ENCODE results near the gene C11orf71.

Gene C11orf71

GRCh38 chr11:114400915-114401223 lies 558 bp upstream of the C11orf71 start:
- peaks cover 9 to 11% of the 10 kb centered on the region in 2 donors for H3K4me1 ChIP-seq (ENCODE audit: control insufficient read depth in 2 of 2, insufficient read depth in 2 of 2, low read length in 2 of 2)
- no peaks in the 10 kb centered on the region for H3K9me3 ChIP-seq (ENCODE audit: control insufficient read depth in 2 of 2, low read length in 2 of 2)
- H3K27ac ChIP-seq (ENCODE audit: low read depth in 2 of 2, low read length in 2 of 2): peak overlapping the region; percentile 97 to 99
- H3K27me3 ChIP-seq (ENCODE audit: control insufficient read depth in 2 of 2, insufficient read depth in 2 of 2, low read length in 2 of 2): no peaks in the 10 kb centered on the region
- H3K9ac ChIP-seq (ENCODE audit: low read depth in 1 of 2, low read length in 2 of 2): peak overlapping the region; percentile 100
- peak overlapping the region; percentile 74 to 100 for H3K4me3 ChIP-seq (ENCODE audit: low read length in 2 of 2)
- peaks cover 9 to 12% of the 10 kb centered on the region in 2 donors for H3K36me3 ChIP-seq (ENCODE audit: control insufficient read depth in 2 of 2, insufficient read depth in 2 of 2, low read length in 2 of 2)

DNA sequence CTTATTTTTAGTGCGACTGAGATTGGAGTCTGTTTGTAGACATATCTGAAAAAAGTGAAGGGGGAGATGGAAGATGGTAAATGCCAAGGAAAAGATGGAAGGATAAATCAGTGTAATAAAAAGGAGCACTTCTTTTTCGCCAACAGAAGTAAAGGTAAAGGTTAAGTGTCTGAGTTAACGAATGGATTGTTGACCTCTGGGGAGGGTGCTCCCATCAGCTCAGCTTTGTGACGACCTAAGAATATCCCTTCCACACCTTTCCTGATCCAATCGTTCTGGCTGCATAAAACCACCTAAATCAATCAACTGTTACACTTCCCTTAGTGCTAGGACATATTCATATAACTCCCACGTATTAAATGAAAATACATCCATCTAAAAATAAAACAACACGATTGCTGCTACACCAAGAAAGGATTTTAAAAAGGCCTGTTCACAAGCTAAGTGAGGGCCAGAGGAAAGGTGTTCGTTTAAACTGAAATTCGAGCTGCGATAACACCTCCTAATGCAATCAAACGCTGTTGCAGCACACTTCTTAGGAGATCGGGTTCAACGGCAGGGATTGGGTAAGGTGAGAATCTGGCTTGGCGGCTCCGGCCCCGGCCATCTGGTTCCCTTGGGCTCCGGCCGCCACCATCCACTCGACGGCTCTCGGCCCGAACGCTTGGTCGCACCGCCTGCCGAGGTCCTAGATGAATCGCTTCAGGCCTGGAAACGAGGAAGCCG lies 658 bp downstream of the C11orf71 start:
- Histone ChIP-seq H3K27ac (ENCODE audit: low read depth in 2 of 2, low read length in 2 of 2) (peak overlapping the region; percentile 97 to 99), H3K36me3 (ENCODE audit: control insufficient read depth in 2 of 2, insufficient read depth in 2 of 2, low read length in 2 of 2) (peaks cover 2 to 3% of the 10 kb centered on the region in 2 donors), H3K9ac (ENCODE audit: low read depth in 1 of 2, low read length in 2 of 2) (peak overlapping the region; percentile 100), H3K4me1 (ENCODE audit: control insufficient read depth in 2 of 2, insufficient read depth in 2 of 2, low read length in 2 of 2) (peaks cover 17 to 18% of the 10 kb centered on the region in 2 donors), H3K27me3 (ENCODE audit: control insufficient read depth in 2 of 2, insufficient read depth in 2 of 2, low read length in 2 of 2) (no peaks in the 10 kb centered on the region), H3K9me3 (ENCODE audit: control insufficient read depth in 2 of 2, low read length in 2 of 2) (no peaks in the 10 kb centered on the region), H3K4me3 (ENCODE audit: low read length in 2 of 2) (peak overlapping the region; percentile 74 to 100)

DNA sequence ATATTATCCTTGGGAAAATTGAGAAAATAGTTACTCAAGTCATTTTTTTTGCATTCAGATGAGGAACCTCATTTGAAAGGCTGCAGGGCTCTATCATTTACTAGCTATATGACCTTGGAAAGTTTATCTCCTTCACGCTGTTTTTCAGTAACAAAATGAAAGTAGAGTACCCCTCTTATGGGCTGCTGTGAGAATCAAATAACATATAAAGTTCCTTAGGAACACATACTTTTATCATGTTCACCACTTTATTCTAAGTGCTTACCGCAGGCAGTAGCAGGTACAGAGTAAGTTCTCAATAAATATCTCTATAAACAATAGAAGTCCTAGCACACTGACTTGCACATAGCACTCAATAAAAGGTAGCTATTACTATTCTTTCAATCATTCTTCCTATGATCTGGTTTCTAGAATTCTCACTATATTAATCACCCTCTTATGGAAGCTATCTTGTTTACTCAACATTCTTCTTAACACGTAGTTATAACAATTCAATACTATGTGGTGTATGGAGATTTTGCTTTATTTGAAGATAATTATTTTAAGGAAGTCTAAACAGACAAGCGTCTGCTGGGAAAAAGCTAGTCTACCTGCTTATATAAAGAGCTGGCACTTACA lies 1.9 kb downstream of the C11orf71 start:
- Histone ChIP-seq H3K9me3 (ENCODE audit: control insufficient read depth in 2 of 2, low read length in 2 of 2) (no peaks in the 10 kb centered on the region), H3K4me1 (ENCODE audit: control insufficient read depth in 2 of 2, insufficient read depth in 2 of 2, low read length in 2 of 2) (peaks cover 17 to 18% of the 10 kb centered on the region in 2 donors), H3K9ac (ENCODE audit: low read depth in 1 of 2, low read length in 2 of 2) (peak overlapping the region in 1 of 2 donors; percentile 100), H3K4me3 (ENCODE audit: low read length in 2 of 2) (peak overlapping the region in 1 of 2 donors; percentile 100), H3K27ac (ENCODE audit: low read depth in 2 of 2, low read length in 2 of 2) (no peak overlapping the region), H3K36me3 (ENCODE audit: control insufficient read depth in 2 of 2, insufficient read depth in 2 of 2, low read length in 2 of 2) (peaks cover 0 to 2% of the 10 kb centered on the region in 2 donors), H3K27me3 (ENCODE audit: control insufficient read depth in 2 of 2, insufficient read depth in 2 of 2, low read length in 2 of 2) (no peaks in the 10 kb centered on the region)

GRCh38 chr11:114397349-114397982 lies 2.8 kb downstream of the C11orf71 start:
- H3K4me3 ChIP-seq (ENCODE audit: low read length in 2 of 2): no peak overlapping the region
- H3K9me3 ChIP-seq (ENCODE audit: control insufficient read depth in 2 of 2, low read length in 2 of 2): no peaks in the 10 kb centered on the region
- no peaks in the 10 kb centered on the region for H3K36me3 ChIP-seq (ENCODE audit: control insufficient read depth in 2 of 2, insufficient read depth in 2 of 2, low read length in 2 of 2)
- no peak overlapping the region for H3K9ac ChIP-seq (ENCODE audit: low read depth in 1 of 2, low read length in 2 of 2)
- H3K27ac ChIP-seq (ENCODE audit: low read depth in 2 of 2, low read length in 2 of 2): no peak overlapping the region
- H3K27me3 ChIP-seq (ENCODE audit: control insufficient read depth in 2 of 2, insufficient read depth in 2 of 2, low read length in 2 of 2): no peaks in the 10 kb centered on the region
- peaks cover 15 to 22% of the 10 kb centered on the region in 2 donors for H3K4me1 ChIP-seq (ENCODE audit: control insufficient read depth in 2 of 2, insufficient read depth in 2 of 2, low read length in 2 of 2)

DNA sequence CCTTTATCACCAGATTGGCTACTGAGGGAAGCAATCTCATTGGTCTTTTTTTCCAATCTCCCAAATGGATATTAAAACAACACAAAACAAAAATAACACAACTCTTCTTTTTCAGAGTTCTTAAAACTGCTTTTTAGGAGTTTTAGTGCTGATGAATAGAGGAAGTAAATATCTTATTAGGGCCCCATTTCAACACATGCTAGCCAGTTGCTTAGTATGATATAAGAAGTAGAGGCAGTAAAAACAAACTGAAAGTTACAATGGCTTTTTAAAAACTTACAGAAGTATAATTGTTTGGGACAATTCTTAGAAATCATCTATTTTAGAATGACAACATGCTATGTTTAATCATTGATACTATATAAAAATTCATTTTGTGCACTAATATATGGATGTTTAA lies 3.4 kb downstream of the C11orf71 start:
- Histone ChIP-seq H3K36me3 (ENCODE audit: control insufficient read depth in 2 of 2, insufficient read depth in 2 of 2, low read length in 2 of 2) (no peaks in the 10 kb centered on the region), H3K4me1 (ENCODE audit: control insufficient read depth in 2 of 2, insufficient read depth in 2 of 2, low read length in 2 of 2) (peaks cover 15 to 23% of the 10 kb centered on the region in 2 donors), H3K27ac (ENCODE audit: low read depth in 2 of 2, low read length in 2 of 2) (no peak overlapping the region), H3K27me3 (ENCODE audit: control insufficient read depth in 2 of 2, insufficient read depth in 2 of 2, low read length in 2 of 2) (no peaks in the 10 kb centered on the region), H3K9me3 (ENCODE audit: control insufficient read depth in 2 of 2, low read length in 2 of 2) (no peaks in the 10 kb centered on the region), H3K9ac (ENCODE audit: low read depth in 1 of 2, low read length in 2 of 2) (no peak overlapping the region), H3K4me3 (ENCODE audit: low read length in 2 of 2) (no peak overlapping the region)

DNA sequence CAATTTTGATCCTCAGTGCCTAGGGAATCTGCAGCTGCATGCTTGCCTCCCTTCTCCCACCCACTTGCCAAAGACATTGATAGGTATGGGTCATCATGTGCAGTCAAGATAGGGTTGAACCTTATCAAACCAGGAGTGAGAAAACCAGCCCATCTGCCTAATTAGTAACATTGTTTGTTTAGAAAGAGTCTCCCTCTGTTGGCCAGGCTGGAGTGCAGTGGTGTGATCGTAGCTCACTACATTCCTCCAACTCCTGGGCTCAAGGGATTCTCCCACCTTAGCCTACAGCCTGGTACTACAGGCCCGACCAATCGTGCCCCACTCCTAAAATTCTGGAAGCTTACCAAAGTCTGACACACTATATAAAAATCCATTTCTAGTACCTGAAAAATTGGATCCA lies 4.6 kb downstream of the C11orf71 start:
- Histone ChIP-seq H3K4me1 (ENCODE audit: control insufficient read depth in 2 of 2, insufficient read depth in 2 of 2, low read length in 2 of 2) (peaks cover 15 to 23% of the 10 kb centered on the region in 2 donors), H3K27ac (ENCODE audit: low read depth in 2 of 2, low read length in 2 of 2) (no peak overlapping the region), H3K9me3 (ENCODE audit: control insufficient read depth in 2 of 2, low read length in 2 of 2) (no peaks in the 10 kb centered on the region), H3K9ac (ENCODE audit: low read depth in 1 of 2, low read length in 2 of 2) (no peak overlapping the region), H3K4me3 (ENCODE audit: low read length in 2 of 2) (no peak overlapping the region), H3K36me3 (ENCODE audit: control insufficient read depth in 2 of 2, insufficient read depth in 2 of 2, low read length in 2 of 2) (no peaks in the 10 kb centered on the region), H3K27me3 (ENCODE audit: control insufficient read depth in 2 of 2, insufficient read depth in 2 of 2, low read length in 2 of 2) (no peaks in the 10 kb centered on the region)

DNA sequence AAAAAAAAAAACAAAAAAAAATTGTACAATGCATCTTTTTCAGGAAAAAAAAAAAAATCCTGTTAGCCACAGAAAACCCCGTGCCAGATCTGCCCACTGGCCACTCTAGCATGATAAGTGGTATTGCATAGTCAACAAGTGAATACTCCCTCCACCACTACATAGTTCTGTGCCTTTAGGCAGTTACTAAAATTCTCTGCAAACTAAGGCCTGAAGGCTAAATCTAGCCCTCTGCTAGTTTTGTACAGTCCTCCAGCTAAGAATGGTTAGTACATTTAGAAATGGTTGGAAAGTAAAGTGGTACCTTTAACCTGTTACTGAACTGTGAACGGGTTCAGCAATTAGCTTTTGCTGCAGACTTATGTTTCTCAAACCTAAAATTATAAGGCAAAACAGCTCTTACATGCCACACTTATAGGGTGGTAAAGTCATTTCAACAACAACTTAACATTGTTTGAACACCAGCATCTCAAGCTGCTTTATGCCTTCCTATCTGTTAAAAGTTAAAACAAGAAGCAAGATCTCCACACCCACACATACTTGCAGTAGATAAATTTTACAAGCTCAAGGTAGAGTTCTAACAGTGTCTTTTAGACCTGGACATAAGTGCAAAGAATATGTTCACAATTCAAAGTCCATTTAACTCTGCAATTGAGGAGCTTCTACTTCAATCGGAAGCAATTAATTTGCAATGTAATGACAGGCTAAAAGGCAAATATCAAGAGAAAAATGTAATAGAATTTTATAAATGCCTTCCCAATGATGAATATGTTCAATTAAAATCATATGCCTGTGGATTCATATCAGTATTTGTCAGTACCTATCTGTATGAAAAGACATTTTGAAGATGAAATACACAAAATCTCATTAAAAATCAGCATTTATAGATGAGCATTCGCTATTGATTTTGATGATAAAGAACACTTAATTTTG lies 7.3 kb downstream of the C11orf71 start:
- Histone ChIP-seq H3K4me3 (ENCODE audit: low read length in 2 of 2) (no peak overlapping the region), H3K9ac (ENCODE audit: low read depth in 1 of 2, low read length in 2 of 2) (no peak overlapping the region), H3K9me3 (ENCODE audit: control insufficient read depth in 2 of 2, low read length in 2 of 2) (no peaks in the 10 kb centered on the region), H3K36me3 (ENCODE audit: control insufficient read depth in 2 of 2, insufficient read depth in 2 of 2, low read length in 2 of 2) (no peaks in the 10 kb centered on the region), H3K4me1 (ENCODE audit: control insufficient read depth in 2 of 2, insufficient read depth in 2 of 2, low read length in 2 of 2) (peaks cover 10 to 16% of the 10 kb centered on the region in 2 donors), H3K27ac (ENCODE audit: low read depth in 2 of 2, low read length in 2 of 2) (no peak overlapping the region), H3K27me3 (ENCODE audit: control insufficient read depth in 2 of 2, insufficient read depth in 2 of 2, low read length in 2 of 2) (no peaks in the 10 kb centered on the region)

DNA sequence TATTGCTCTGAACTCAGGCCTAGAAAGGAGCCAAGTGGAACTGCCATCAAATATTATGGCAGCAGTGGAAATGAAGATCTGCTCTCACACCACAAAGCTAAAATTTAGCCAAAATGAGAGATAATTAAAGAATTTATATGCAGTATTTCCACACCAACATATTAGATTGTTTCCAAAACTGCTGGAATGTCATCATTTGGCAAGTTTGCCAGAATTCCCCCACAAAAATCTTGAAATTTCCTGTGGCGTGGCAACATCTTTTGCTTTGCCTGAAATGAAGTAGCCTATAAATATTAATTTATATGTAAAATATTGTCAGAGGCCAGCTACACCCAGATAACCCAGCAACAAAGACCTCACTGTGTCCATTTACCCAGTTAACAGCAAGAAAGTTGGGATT lies 13.8 kb downstream of the C11orf71 start:
- Histone ChIP-seq H3K27me3 (ENCODE audit: control insufficient read depth in 2 of 2, insufficient read depth in 2 of 2, low read length in 2 of 2) (no peaks in the 10 kb centered on the region), H3K9ac (ENCODE audit: low read depth in 1 of 2, low read length in 2 of 2) (no peak overlapping the region), H3K4me1 (ENCODE audit: control insufficient read depth in 2 of 2, insufficient read depth in 2 of 2, low read length in 2 of 2) (no peaks in the 10 kb centered on the region), H3K4me3 (ENCODE audit: low read length in 2 of 2) (no peak overlapping the region), H3K9me3 (ENCODE audit: control insufficient read depth in 2 of 2, low read length in 2 of 2) (no peaks in the 10 kb centered on the region), H3K27ac (ENCODE audit: low read depth in 2 of 2, low read length in 2 of 2) (no peak overlapping the region), H3K36me3 (ENCODE audit: control insufficient read depth in 2 of 2, insufficient read depth in 2 of 2, low read length in 2 of 2) (no peaks in the 10 kb centered on the region)

- no peak overlapping the region for H3K9ac ChIP-seq (ENCODE audit: low read depth in 1 of 2, low read length in 2 of 2)
- no peak overlapping the region for H3K4me3 ChIP-seq (ENCODE audit: low read length in 2 of 2)
- no peaks in the 10 kb centered on the region for H3K27me3 ChIP-seq (ENCODE audit: control insufficient read depth in 2 of 2, insufficient read depth in 2 of 2, low read length in 2 of 2)
- H3K4me1 ChIP-seq (ENCODE audit: control insufficient read depth in 2 of 2, insufficient read depth in 2 of 2, low read length in 2 of 2): no peaks in the 10 kb centered on the region
- H3K27ac ChIP-seq (ENCODE audit: low read depth in 2 of 2, low read length in 2 of 2): no peak overlapping the region
- no peaks in the 10 kb centered on the region for H3K36me3 ChIP-seq (ENCODE audit: control insufficient read depth in 2 of 2, insufficient read depth in 2 of 2, low read length in 2 of 2)
- H3K9me3 ChIP-seq (ENCODE audit: control insufficient read depth in 2 of 2, low read length in 2 of 2): no peaks in the 10 kb centered on the region
Observed at GRCh38 chr11:114386131-114386530, 14.2 kb downstream of the C11orf71 start.
